Measurements from ENCODE around the gene BRCA1. TPM values are rescaled to one million over a fixed set of nuclear protein-coding genes. Genes with fewer than 3 reads are reported as not detected.

BRCA1 gene
- polyA plus RNA-seq, 1 donor from 2014 or later = 1.0 TPM

GRCh38 chr17:43118679-43119615 lies 6.2 kb downstream of the BRCA1 start (continued):
- TF ChIP-seq TAF1 (IDR thresholded peaks at IDR 0.05; ENCODE audit: low read depth) = no peak
- TF ChIP-seq EZH2 (IDR thresholded peaks at IDR 0.05; ENCODE audit: borderline replicate concordance, insufficient read depth, low read length, poor library complexity, severe bottlenecking) = no peak
- TF ChIP-seq SMC3 (conservative IDR thresholded peaks at IDR 0.05; ENCODE audit: poor library complexity) = no peak

- Histone ChIP-seq H3K36me3 (ENCODE audit: insufficient read depth, low read length) (no peaks in the 10 kb centered on the region), H3K79me2 (replicated peaks; ENCODE audit: insufficient read depth, low read length) (no peaks in the 10 kb centered on the region), H3F3A (ENCODE audit: insufficient read depth, low read length, poor library complexity, severe bottlenecking) (no peaks in the 10 kb centered on the region), H3K27ac (ENCODE audit: low read length) (no peak overlapping the region), H2AFZ (ENCODE audit: low read depth, low read length) (no peak overlapping the region), H3K27me3 (ENCODE audit: insufficient read depth, low read depth, low read length) (no peaks in the 10 kb centered on the region), H3K9ac (ENCODE audit: low read length) (no peak overlapping the region), H3K4me2 (ENCODE audit: low read length) (no peak overlapping the region), H3K4me3 (ENCODE audit: low read length) (no peak overlapping the region), H3K9me3 (ENCODE audit: low read length) (no peaks in the 10 kb centered on the region), H3K9me2 (ENCODE audit: insufficient read depth, low read length) (no peaks in the 10 kb centered on the region), H4K20me1 (ENCODE audit: insufficient read depth) (no peaks in the 10 kb centered on the region)
- no peak for TF ChIP-seq RAD21 (conservative IDR thresholded peaks at IDR 0.05)
- no peak for TF ChIP-seq EP300 (conservative IDR thresholded peaks at IDR 0.05; ENCODE audit: poor library complexity, severe bottlenecking)
- no peak for TF ChIP-seq EZH2 (IDR thresholded peaks at IDR 0.05; ENCODE audit: borderline replicate concordance, insufficient read depth, low read length, poor library complexity, severe bottlenecking)
- TF ChIP-seq TAF1 (IDR thresholded peaks at IDR 0.05; ENCODE audit: low read depth) = no peak
- no peak for TF ChIP-seq POLR2AphosphoS5 (IDR thresholded peaks at IDR 0.05)
- no peak for TF ChIP-seq SMC3 (conservative IDR thresholded peaks at IDR 0.05; ENCODE audit: poor library complexity)
- no peak for TF ChIP-seq MXI1 (conservative IDR thresholded peaks at IDR 0.05; ENCODE audit: poor library complexity, severe bottlenecking)
- no peak for TF ChIP-seq REST (IDR thresholded peaks at IDR 0.05; ENCODE audit: borderline replicate concordance)
- TF ChIP-seq CTCF (IDR thresholded peaks at IDR 0.05; ENCODE audit: poor library complexity, severe bottlenecking) = no peak
Measured at GRCh38 chr17:43114151-43114552, 11.0 kb downstream of the BRCA1 start.

GRCh38 chr17:43106552-43106951 lies 18.6 kb downstream of the BRCA1 start:
- Histone ChIP-seq H3K36me3 (ENCODE audit: insufficient read depth, low read length) (no peaks in the 10 kb centered on the region), H3K4me2 (ENCODE audit: low read length) (no peak overlapping the region), H3K9me3 (ENCODE audit: low read length) (no peaks in the 10 kb centered on the region), H3K9me2 (ENCODE audit: insufficient read depth, low read length) (no peaks in the 10 kb centered on the region), H2AFZ (ENCODE audit: low read depth, low read length) (no peak overlapping the region), H3K9ac (ENCODE audit: low read length) (no peak overlapping the region), H3K27me3 (ENCODE audit: insufficient read depth, low read depth, low read length) (no peaks in the 10 kb centered on the region), H3F3A (ENCODE audit: insufficient read depth, low read length, poor library complexity, severe bottlenecking) (no peaks in the 10 kb centered on the region), H4K20me1 (ENCODE audit: insufficient read depth) (no peaks in the 10 kb centered on the region), H3K4me3 (ENCODE audit: low read length) (no peak overlapping the region), H3K79me2 (replicated peaks; ENCODE audit: insufficient read depth, low read length) (no peaks in the 10 kb centered on the region), H3K27ac (ENCODE audit: low read length) (no peak overlapping the region)
- no peak for TF ChIP-seq CTCF (IDR thresholded peaks at IDR 0.05; ENCODE audit: poor library complexity, severe bottlenecking)
- no peak for TF ChIP-seq EP300 (conservative IDR thresholded peaks at IDR 0.05; ENCODE audit: poor library complexity, severe bottlenecking)
- TF ChIP-seq RAD21 (conservative IDR thresholded peaks at IDR 0.05) = no peak
- TF ChIP-seq REST (IDR thresholded peaks at IDR 0.05; ENCODE audit: borderline replicate concordance) = no peak
- no peak for TF ChIP-seq MXI1 (conservative IDR thresholded peaks at IDR 0.05; ENCODE audit: poor library complexity, severe bottlenecking)
- TF ChIP-seq EZH2 (IDR thresholded peaks at IDR 0.05; ENCODE audit: borderline replicate concordance, insufficient read depth, low read length, poor library complexity, severe bottlenecking) = no peak
- no peak for TF ChIP-seq TAF1 (IDR thresholded peaks at IDR 0.05; ENCODE audit: low read depth)
- TF ChIP-seq SMC3 (conservative IDR thresholded peaks at IDR 0.05; ENCODE audit: poor library complexity) = no peak
- no peak for TF ChIP-seq POLR2AphosphoS5 (IDR thresholded peaks at IDR 0.05)

Measured in neural cell (in vitro differentiated cells).